MCF 10A (cell line): ENCODE results near the gene TP53BP2. TPM values are rescaled to one million over a fixed set of nuclear protein-coding genes. Genes with fewer than 3 reads are reported as not detected.

Experiments
- BruUV-seq: library from RNA; stranded (reverse); fragments of 400-500 nt; replicated peaks from 2 replicates; lab custom pipeline; 2021; lab: Mats Ljungman, UMichigan
- CTCF ChIA-PET: fragments of 300-600 bp; sonication (Branson Sonifier 250); formaldehyde crosslinking; extraction: SDS; loops from one replicate; lab custom pipeline; 2021; ENCODE audit warnings: antibody characterized with exemption, inconsistent platforms; lab: Yijun Ruan, JAX
- POLR2A ChIA-PET: fragments of 300-600, 350-650 bp; sonication (Branson Sonifier 250); formaldehyde crosslinking; extraction: SDS; loops from one replicate; lab custom pipeline; 2020; ENCODE audit warnings: antibody characterized with exemption, inconsistent platforms; lab: Yijun Ruan, JAX
- DNase-seq: peaks from one replicate; pipeline ENCODE4 v3.0.0-alpha.2; 2018; ENCODE audit not compliant: unreplicated experiment
- H3K27ac Mint-ChIP-seq: one replicate; pipeline ENCODE4 v1.8.0; 2022; ENCODE audit warnings: mild to moderate bottlenecking, low read depth, mixed read lengths; ENCODE audit not compliant: unreplicated experiment
- H3K27me3 Mint-ChIP-seq: one replicate; pipeline ENCODE4 v1.8.0; 2022; ENCODE audit warnings: mixed read lengths; ENCODE audit not compliant: insufficient read depth, unreplicated experiment
- H3K36me3 Mint-ChIP-seq: one replicate; pipeline ENCODE4 v1.8.0; 2022; ENCODE audit warnings: mild to moderate bottlenecking, moderate library complexity, mixed read lengths; ENCODE audit not compliant: insufficient read depth, unreplicated experiment
- H3K4me1 Mint-ChIP-seq: one replicate; pipeline ENCODE4 v1.8.0; 2022; ENCODE audit warnings: mixed read lengths; ENCODE audit not compliant: insufficient read depth, unreplicated experiment
- H3K4me3 Mint-ChIP-seq: one replicate; pipeline ENCODE4 v1.8.0; 2022; ENCODE audit warnings: mild to moderate bottlenecking, moderate library complexity, mixed read lengths; ENCODE audit not compliant: unreplicated experiment
- H3K9me3 Mint-ChIP-seq: one replicate; pipeline ENCODE4 v1.8.0; 2022; ENCODE audit warnings: mixed read lengths; ENCODE audit not compliant: unreplicated experiment
- CTCF ChIP-seq: fragments of 200-600 bp; IDR thresholded peaks from one replicate; pipeline ENCODE4 v1.8.0; 2022; ENCODE audit warnings: antibody characterized with exemption, mild to moderate bottlenecking; ENCODE audit not compliant: unreplicated experiment
- intact Hi-C: fragments of 100-400 bp; cut with micrococcal nuclease; formaldehyde crosslinking; loops from 2 replicates; pipeline ENCODE4 v1.14.1; 2022
- total RNA-seq: library from RNA; stranded (reverse); gene quantifications from 2 replicates; pipeline ENCODE4 v1.2.3, GENCODE V29; 2022

Gene TP53BP2
- total RNA-seq, 1 experiment from 2014 or later = 64.0 TPM

GRCh38 chr1:223834660-223835263 is 11.0 kb downstream of the TP53BP2 start:
- BruUV-seq = no TSS peak
- H3K27me3 Mint-ChIP-seq = no peaks in the 10 kb centered on the region
- peak; percentile 50 for DNase-seq
- intact Hi-C loops = no loop called here
- POLR2A ChIA-PET = interaction anchor here (1.5 to 7.0 kb wide), 5 partner anchors 8 to 127 kb away, joined by 4 to 144 read pairs (median 8); partner anchors contain the start of gene TP53BP2
- H3K27ac Mint-ChIP-seq = no peak overlapping the region
- H3K4me1 Mint-ChIP-seq = peaks cover 24% of the 10 kb centered on the region
- no peak for TF ChIP-seq CTCF
- CTCF ChIA-PET = interaction anchor here (0.8 to 1.7 kb wide), 3 partner anchors 11 to 257 kb away, joined by 3 to 4 read pairs (median 3); no protein-coding TSS in a partner anchor
- H3K36me3 Mint-ChIP-seq = no peaks in the 10 kb centered on the region
- no peaks in the 10 kb centered on the region for H3K9me3 Mint-ChIP-seq
- H3K4me3 Mint-ChIP-seq = no peak overlapping the region

GRCh38 chr1:223833948-223834347 is 11.8 kb downstream of the TP53BP2 start:
- no peak for TF ChIP-seq CTCF
- intact Hi-C loops = no loop called here
- no peak overlapping the region for H3K4me3 Mint-ChIP-seq
- no peaks in the 10 kb centered on the region for H3K36me3 Mint-ChIP-seq
- H3K9me3 Mint-ChIP-seq = no peaks in the 10 kb centered on the region
- H3K27me3 Mint-ChIP-seq = no peaks in the 10 kb centered on the region
- no peak overlapping the region for H3K27ac Mint-ChIP-seq
- peaks cover 27% of the 10 kb centered on the region for H3K4me1 Mint-ChIP-seq
- POLR2A ChIA-PET = interaction anchor here (0.6 to 7.0 kb wide), 7 partner anchors 9 to 120 kb away, joined by 3 to 144 read pairs (median 5); partner anchors contain the start of gene TP53BP2
- DNase-seq = no peak
- no TSS peak for BruUV-seq
- CTCF ChIA-PET = interaction anchor here (0.6 to 1.9 kb wide), 5 partner anchors 9 to 652 kb away, joined by 3 to 7 read pairs (median 4); no protein-coding TSS in a partner anchor

GRCh38 chr1:223832637-223832943 is 13.2 kb downstream of the TP53BP2 start:
- peak overlapping the region; percentile 80 for H3K27ac Mint-ChIP-seq
- POLR2A ChIA-PET = interaction anchor here (0.9 to 7.0 kb wide), 4 partner anchors 8 to 14 kb away, joined by 4 to 144 read pairs (median 6); partner anchors contain the start of gene TP53BP2
- CTCF ChIA-PET = interaction anchor here (0.6 to 1.9 kb wide), 7 partner anchors 10 to 219 kb away, joined by 3 to 7 read pairs (median 3); partner anchors contain the start of gene TP53BP2
- H3K9me3 Mint-ChIP-seq = no peaks in the 10 kb centered on the region
- no TSS peak for BruUV-seq
- no peaks in the 10 kb centered on the region for H3K27me3 Mint-ChIP-seq
- H3K4me3 Mint-ChIP-seq = no peak overlapping the region
- H3K4me1 Mint-ChIP-seq = peaks cover 21% of the 10 kb centered on the region
- intact Hi-C loops = loop anchor here (1.0 kb wide), 1 partner anchor 12 kb away; no protein-coding TSS in a partner anchor
- H3K36me3 Mint-ChIP-seq = no peaks in the 10 kb centered on the region
- no peak for TF ChIP-seq CTCF
- no peak for DNase-seq
